Measurements from ENCODE around the gene NUP98. TPM values are rescaled to one million over a fixed set of nuclear protein-coding genes. Genes with fewer than 3 reads are reported as not detected.

The NUP98 gene
- total RNA-seq, 4 donors from 2014 or later: 91.5 to 122 (median 115) TPM

- no peak overlapping the region for H3K27ac ChIP-seq
- DNase-seq (ENCODE audit: low spot score in 2 of 2): no peak
- no peaks in the 10 kb centered on the region for H3K9me3 ChIP-seq
- H3K27me3 ChIP-seq: no peaks in the 10 kb centered on the region
- H3K36me3 ChIP-seq: peaks cover 52% of the 10 kb centered on the region
- no peak for TF ChIP-seq POLR2AphosphoS5 (IDR thresholded peaks at IDR 0.05)
- no peak for TF ChIP-seq CTCF (IDR thresholded peaks at IDR 0.05)
- no peak for TF ChIP-seq POLR2A (IDR thresholded peaks at IDR 0.05)
- no peak for TF ChIP-seq EP300 (IDR thresholded peaks at IDR 0.05)
- no peak overlapping the region for H3K4me3 ChIP-seq
- 81% methylated on average over 3 of the region's 3 CpGs for WGBS
- H3K4me1 ChIP-seq: peaks cover 15% of the 10 kb centered on the region
Observed at GRCh38 chr11:3826721-3827120, 29.4 kb upstream of the NUP98 start.

GRCh38 chr11:3825473-3826154 is 28.3 kb upstream of the NUP98 start:
- H3K36me3 ChIP-seq: peaks cover 52% of the 10 kb centered on the region
- no peaks in the 10 kb centered on the region for H3K27me3 ChIP-seq
- no peak for TF ChIP-seq POLR2AphosphoS5 (IDR thresholded peaks at IDR 0.05)
- no peak for TF ChIP-seq EP300 (IDR thresholded peaks at IDR 0.05)
- TF ChIP-seq POLR2A (IDR thresholded peaks at IDR 0.05): no peak
- no peak overlapping the region for H3K4me3 ChIP-seq
- no peak overlapping the region for H3K27ac ChIP-seq
- no peak for DNase-seq (ENCODE audit: low spot score in 2 of 2)
- H3K4me1 ChIP-seq: peaks cover 10% of the 10 kb centered on the region
- H3K9me3 ChIP-seq: no peaks in the 10 kb centered on the region
- WGBS: 79% methylated on average over 8 of the region's 8 CpGs

GRCh38 chr11:3824714-3825472 is 27.5 kb upstream of the NUP98 start:
- Histone ChIP-seq H3K4me1 (peaks cover 10% of the 10 kb centered on the region), H3K36me3 (peaks cover 49% of the 10 kb centered on the region), H3K27me3 (no peaks in the 10 kb centered on the region), H3K4me3 (no peak overlapping the region), H3K27ac (no peak overlapping the region), H3K9me3 (no peaks in the 10 kb centered on the region)
- DNase-seq (ENCODE audit: low spot score in 2 of 2): peak in 1 of 2 donors; percentile 81
- peak; percentile 53 to 59 for TF ChIP-seq CTCF (IDR thresholded peaks at IDR 0.05)
- TF ChIP-seq POLR2A (IDR thresholded peaks at IDR 0.05): no peak
- no peak for TF ChIP-seq POLR2AphosphoS5 (IDR thresholded peaks at IDR 0.05)
- TF ChIP-seq EP300 (IDR thresholded peaks at IDR 0.05): no peak
- WGBS: 85% methylated on average over 17 of the region's 18 CpGs

- H3K9me3 ChIP-seq: no peaks in the 10 kb centered on the region
- H3K4me1 ChIP-seq: peaks cover 10% of the 10 kb centered on the region
- WGBS: 90% methylated on average over 30 of the region's 30 CpGs
Observed at GRCh38 chr11:3823762-3824506, 26.6 kb upstream of the NUP98 start.

GRCh38 chr11:3823303-3823702 is 25.9 kb upstream of the NUP98 start:
- DNase-seq (ENCODE audit: low spot score in 2 of 2): no peak
- no peak for TF ChIP-seq POLR2AphosphoS5 (IDR thresholded peaks at IDR 0.05)
- TF ChIP-seq POLR2A (IDR thresholded peaks at IDR 0.05): no peak
- TF ChIP-seq CTCF (IDR thresholded peaks at IDR 0.05): no peak
- TF ChIP-seq EP300 (IDR thresholded peaks at IDR 0.05): no peak
- 90% methylated on average over 3 of the region's 3 CpGs for WGBS
- Histone ChIP-seq H3K4me1 (peaks cover 10% of the 10 kb centered on the region), H3K27ac (no peak overlapping the region), H3K9me3 (no peaks in the 10 kb centered on the region), H3K4me3 (no peak overlapping the region), H3K36me3 (peaks cover 40% of the 10 kb centered on the region), H3K27me3 (no peaks in the 10 kb centered on the region)

More at GRCh38 chr11:3823762-3824506, 26.6 kb upstream of the NUP98 start:
- Histone ChIP-seq H3K27me3 (no peaks in the 10 kb centered on the region), H3K4me3 (no peak overlapping the region), H3K36me3 (peaks cover 41% of the 10 kb centered on the region), H3K27ac (no peak overlapping the region)
- TF ChIP-seq POLR2AphosphoS5 (IDR thresholded peaks at IDR 0.05) (no peak), CTCF (IDR thresholded peaks at IDR 0.05) (no peak), POLR2A (IDR thresholded peaks at IDR 0.05) (no peak), EP300 (IDR thresholded peaks at IDR 0.05) (no peak)
- no peak for DNase-seq (ENCODE audit: low spot score in 2 of 2)
